OCI-LY7 (cell line): ENCODE results near the gene TRAF3. TPM values are rescaled to one million over a fixed set of nuclear protein-coding genes. Genes with fewer than 3 reads are reported as not detected.

Source experiments
- BruUV-seq: library from RNA; stranded (reverse); fragments of 400-500 nt; replicated peaks from 2 replicates; lab custom pipeline; 2021; lab: Mats Ljungman, UMichigan
- CTCF ChIA-PET: fragments of 300-600 bp; sonication (Branson Sonifier 250); formaldehyde crosslinking; loops from one replicate; lab custom pipeline; 2022; ENCODE audit warnings: antibody characterized with exemption; ENCODE audit not compliant: unreplicated experiment; lab: Charles Lee
- POLR2A ChIA-PET: fragments of 300-600 bp; sonication (Branson Sonifier 250); formaldehyde crosslinking; loops from one replicate; lab custom pipeline; 2022; ENCODE audit warnings: antibody characterized with exemption; lab: Charles Lee
- DNase-seq: peaks from one replicate; pipeline ENCODE4 v3.0.0-alpha.2; 2015; ENCODE audit warnings: low spot score
- H2AFZ ChIP-seq: fragments of 200-600 bp; sonication (generic), shearing (Covaris generic); 2 replicates; pipeline ENCODE4 v1.6.1; 2014; ENCODE audit warnings: mild to moderate bottlenecking, antibody characterized with exemption, low read length, moderate library complexity
- H3K27ac ChIP-seq: fragments of 200-600 bp; sonication (generic); 2 replicates; pipeline ENCODE4 v1.5.1; 2014; ENCODE audit warnings: mixed run types, low read depth, mild to moderate bottlenecking, moderate library complexity, low read length, inconsistent platforms; ENCODE audit not compliant: poor library complexity, severe bottlenecking
- H3K36me3 ChIP-seq: fragments of 200-600 bp; sonication (generic); 2 replicates; pipeline ENCODE4 v1.6.1; 2014; ENCODE audit warnings: mild to moderate bottlenecking, antibody characterized with exemption, low read length, moderate library complexity, mixed read lengths; ENCODE audit not compliant: insufficient read depth
- H3K4me1 ChIP-seq: fragments of 200-600 bp; sonication (generic); 2 replicates; pipeline ENCODE4 v1.5.1; 2014; ENCODE audit warnings: mild to moderate bottlenecking, low read length; ENCODE audit not compliant: insufficient read depth, poor library complexity, severe bottlenecking
- H3K4me2 ChIP-seq: fragments of 200-600 bp; sonication (generic); 2 replicates; pipeline ENCODE4 v1.6.1; 2014; ENCODE audit warnings: mild to moderate bottlenecking, low read length
- H3K4me3 ChIP-seq: fragments of 200-600 bp; sonication (generic); 2 replicates; pipeline ENCODE4 v1.5.1; 2014; ENCODE audit warnings: mild to moderate bottlenecking, low read depth, low read length; ENCODE audit not compliant: poor library complexity, severe bottlenecking
- H3K79me2 ChIP-seq: fragments of 200-600 bp; sonication (generic); 2 replicates; pipeline ENCODE4 v1.6.1; 2016; ENCODE audit warnings: low read depth, mild to moderate bottlenecking, low read length, moderate library complexity, mixed read lengths; ENCODE audit not compliant: insufficient read depth
- H3K9me2 ChIP-seq: fragments of 200-600 bp; sonication (generic); 2 replicates; pipeline ENCODE4 v1.6.1; 2016; ENCODE audit warnings: mild to moderate bottlenecking, low read length, mixed read lengths; ENCODE audit not compliant: insufficient read depth
- H3K9me3 ChIP-seq: fragments of 200-600 bp; sonication (generic); 2 replicates; pipeline ENCODE4 v1.6.1; 2014; ENCODE audit warnings: mild to moderate bottlenecking, mixed run types, low read length, mixed read lengths
- H4K20me1 ChIP-seq: fragments of 200-600 bp; sonication (generic); 2 replicates; pipeline ENCODE4 v1.6.1; 2014; ENCODE audit warnings: mild to moderate bottlenecking, antibody characterized with exemption, low read length, moderate library complexity, mixed read lengths; ENCODE audit not compliant: insufficient read depth
- CTCF ChIP-seq: fragments of 200-600 bp; sonication (generic); conservative IDR thresholded peaks from 2 replicates; pipeline ENCODE4 v1.5.1; 2014; ENCODE audit warnings: mild to moderate bottlenecking, antibody characterized with exemption, low read length, moderate library complexity, mixed read lengths
- EZH2phosphoT487 ChIP-seq: fragments of 200-600 bp; sonication (generic); IDR thresholded peaks from 2 replicates; pipeline ENCODE4 v1.6.1; 2018; ENCODE audit warnings: low read depth, borderline replicate concordance, mild to moderate bottlenecking, mixed run types, antibody characterized with exemption, low read length, moderate library complexity, mixed read lengths
- intact Hi-C: fragments of 100-400 bp; cut with micrococcal nuclease; formaldehyde crosslinking; loops from one replicate; pipeline ENCODE4 v1.10.0; 2022; ENCODE audit not compliant: unreplicated experiment
- total RNA-seq, 2 experiments: library from RNA; depleted of rRNA in 1 of 2; stranded (reverse); fragments of >200 nt in 1 of 2; shearing (Covaris generic) in 1 of 2; gene quantifications; 2 replicates each; pipeline ENCODE4 v1.2.3, GENCODE V29; 2014 to 2022

The TRAF3 gene
- total RNA-seq, 2 experiments from 2014 or later, result 0.82 to 2.9 TPM

- DNase-seq, result no peak
- H3K4me3 ChIP-seq, result no peak overlapping the region
- no peaks in the 10 kb centered on the region for H3K4me1 ChIP-seq
- no peak overlapping the region for H2AFZ ChIP-seq
- no peaks in the 10 kb centered on the region for H3K9me2 ChIP-seq
- intact Hi-C loops, result no loop called here
- ChIA-PET POLR2A (no interaction called here), CTCF (interaction anchor here (0.6 kb wide), 1 partner anchor 34 kb away, joined by 3 read pairs; no protein-coding TSS in a partner anchor)
- H3K27ac ChIP-seq, result no peak overlapping the region
- no peak overlapping the region for H3K4me2 ChIP-seq
- H3K36me3 ChIP-seq, result no peaks in the 10 kb centered on the region
- H4K20me1 ChIP-seq, result no peaks in the 10 kb centered on the region
- H3K79me2 ChIP-seq, result no peaks in the 10 kb centered on the region
- no peaks in the 10 kb centered on the region for H3K9me3 ChIP-seq
- TF ChIP-seq CTCF (no peak), EZH2phosphoT487 (no peak)
- BruUV-seq, result no TSS peak
Measured at GRCh38 chr14:102870246-102870645, 93.0 kb downstream of the TRAF3 start.

- no peak overlapping the region for H3K27ac ChIP-seq
- H3K79me2 ChIP-seq, result no peaks in the 10 kb centered on the region
- TF ChIP-seq CTCF (no peak), EZH2phosphoT487 (no peak)
- no peak for DNase-seq
- H3K4me2 ChIP-seq, result no peak overlapping the region
- intact Hi-C loops, result no loop called here
- H2AFZ ChIP-seq, result no peak overlapping the region
- no peaks in the 10 kb centered on the region for H3K9me2 ChIP-seq
- ChIA-PET POLR2A (interaction anchor here (0.5 to 0.6 kb wide), 2 partner anchors 89 to 205 kb away, joined by 3 to 4 read pairs; no protein-coding TSS in a partner anchor), CTCF (interaction anchor here (0.6 kb wide), 1 partner anchor 14 kb away, joined by 3 read pairs; no protein-coding TSS in a partner anchor)
- no peaks in the 10 kb centered on the region for H3K9me3 ChIP-seq
- no peaks in the 10 kb centered on the region for H3K4me1 ChIP-seq
- H3K4me3 ChIP-seq, result no peak overlapping the region
- H4K20me1 ChIP-seq, result no peaks in the 10 kb centered on the region
- no peaks in the 10 kb centered on the region for H3K36me3 ChIP-seq
- BruUV-seq, result no TSS peak
Measured at GRCh38 chr14:102870994-102871831, 94.0 kb downstream of the TRAF3 start.

GRCh38 chr14:102872020-102872419, 94.8 kb downstream of the TRAF3 start:
- Histone ChIP-seq H2AFZ (no peak overlapping the region), H3K79me2 (no peaks in the 10 kb centered on the region), H3K9me2 (no peaks in the 10 kb centered on the region), H3K9me3 (no peaks in the 10 kb centered on the region), H3K27ac (no peak overlapping the region), H3K4me3 (no peak overlapping the region), H3K4me2 (no peak overlapping the region), H4K20me1 (no peaks in the 10 kb centered on the region), H3K36me3 (no peaks in the 10 kb centered on the region), H3K4me1 (no peaks in the 10 kb centered on the region)
- no TSS peak for BruUV-seq
- intact Hi-C loops, result no loop called here
- ChIA-PET POLR2A (interaction anchor here (0.6 kb wide), 1 partner anchor 204 kb away, joined by 3 read pairs; no protein-coding TSS in a partner anchor), CTCF (interaction anchor here (0.6 kb wide), 1 partner anchor 15 kb away, joined by 3 read pairs; no protein-coding TSS in a partner anchor)
- DNase-seq, result no peak
- TF ChIP-seq CTCF, result no peak
- TF ChIP-seq EZH2phosphoT487, result no peak
